ENCODE measurements around the gene PDSS2.

PDSS2 gene

DNA sequence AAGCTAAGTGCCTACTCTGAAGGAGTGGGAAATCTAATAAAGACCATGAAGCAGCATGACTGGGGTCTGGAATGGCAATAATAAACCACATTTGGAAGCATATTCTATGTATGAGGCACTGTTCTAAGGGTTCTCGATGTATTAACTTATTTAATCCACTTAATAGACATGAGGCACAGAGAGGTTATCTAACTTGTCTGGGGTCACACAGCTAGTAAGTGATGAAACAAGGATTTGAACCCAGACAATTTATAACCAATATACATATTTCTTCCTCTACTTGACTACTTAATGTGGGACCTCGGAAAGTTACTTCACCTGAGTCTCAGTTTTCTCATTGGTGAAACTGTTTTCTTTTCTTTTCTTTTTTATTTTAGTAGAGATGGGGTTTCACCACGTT, 131.3 kb downstream of the PDSS2 start:
- Histone ChIP-seq H3K9me3 (ENCODE audit: insufficient read depth, low read length, severe bottlenecking) (no peaks in the 10 kb centered on the region), H2AFZ (ENCODE audit: low read depth, low read length) (no peak overlapping the region), H3K36me3 (ENCODE audit: insufficient read depth, low read length) (no peaks in the 10 kb centered on the region), H3K79me2 (ENCODE audit: insufficient read depth, low read length) (no peaks in the 10 kb centered on the region), H4K20me1 (ENCODE audit: insufficient read depth, low read length) (no peaks in the 10 kb centered on the region), H3K27me3 (ENCODE audit: insufficient read depth, low read length, poor library complexity) (no peaks in the 10 kb centered on the region), H3K27ac (ENCODE audit: low read length) (no peak overlapping the region), H3K4me2 (ENCODE audit: insufficient read depth, low read length) (no peak overlapping the region), H3K4me3 (ENCODE audit: low read depth in 1 of 2, low read length in 2 of 2) (no peak overlapping the region), H3K4me1 (ENCODE audit: insufficient read depth, low read length) (peaks cover 19% of the 10 kb centered on the region), H3K9ac (ENCODE audit: low read depth, low read length) (no peak overlapping the region)
- ATAC-seq (ENCODE audit: insufficient read depth, low read depth) (no peak), DNase-seq (no peak)
- TF ChIP-seq EZH2 (IDR thresholded peaks at IDR 0.05; ENCODE audit: borderline replicate concordance, low read depth, low read length, severe bottlenecking): no peak
- TF ChIP-seq, protein P1, sequence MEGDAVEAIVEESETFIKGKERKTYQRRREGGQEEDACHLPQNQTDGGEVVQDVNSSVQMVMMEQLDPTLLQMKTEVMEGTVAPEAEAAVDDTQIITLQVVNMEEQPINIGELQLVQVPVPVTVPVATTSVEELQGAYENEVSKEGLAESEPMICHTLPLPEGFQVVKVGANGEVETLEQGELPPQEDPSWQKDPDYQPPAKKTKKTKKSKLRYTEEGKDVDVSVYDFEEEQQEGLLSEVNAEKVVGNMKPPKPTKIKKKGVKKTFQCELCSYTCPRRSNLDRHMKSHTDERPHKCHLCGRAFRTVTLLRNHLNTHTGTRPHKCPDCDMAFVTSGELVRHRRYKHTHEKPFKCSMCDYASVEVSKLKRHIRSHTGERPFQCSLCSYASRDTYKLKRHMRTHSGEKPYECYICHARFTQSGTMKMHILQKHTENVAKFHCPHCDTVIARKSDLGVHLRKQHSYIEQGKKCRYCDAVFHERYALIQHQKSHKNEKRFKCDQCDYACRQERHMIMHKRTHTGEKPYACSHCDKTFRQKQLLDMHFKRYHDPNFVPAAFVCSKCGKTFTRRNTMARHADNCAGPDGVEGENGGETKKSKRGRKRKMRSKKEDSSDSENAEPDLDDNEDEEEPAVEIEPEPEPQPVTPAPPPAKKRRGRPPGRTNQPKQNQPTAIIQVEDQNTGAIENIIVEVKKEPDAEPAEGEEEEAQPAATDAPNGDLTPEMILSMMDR (IDR thresholded peaks at IDR 0.05; ENCODE audit: borderline replicate concordance, extremely low read depth, low read length, poor library complexity, severe bottlenecking): no peak

DNA sequence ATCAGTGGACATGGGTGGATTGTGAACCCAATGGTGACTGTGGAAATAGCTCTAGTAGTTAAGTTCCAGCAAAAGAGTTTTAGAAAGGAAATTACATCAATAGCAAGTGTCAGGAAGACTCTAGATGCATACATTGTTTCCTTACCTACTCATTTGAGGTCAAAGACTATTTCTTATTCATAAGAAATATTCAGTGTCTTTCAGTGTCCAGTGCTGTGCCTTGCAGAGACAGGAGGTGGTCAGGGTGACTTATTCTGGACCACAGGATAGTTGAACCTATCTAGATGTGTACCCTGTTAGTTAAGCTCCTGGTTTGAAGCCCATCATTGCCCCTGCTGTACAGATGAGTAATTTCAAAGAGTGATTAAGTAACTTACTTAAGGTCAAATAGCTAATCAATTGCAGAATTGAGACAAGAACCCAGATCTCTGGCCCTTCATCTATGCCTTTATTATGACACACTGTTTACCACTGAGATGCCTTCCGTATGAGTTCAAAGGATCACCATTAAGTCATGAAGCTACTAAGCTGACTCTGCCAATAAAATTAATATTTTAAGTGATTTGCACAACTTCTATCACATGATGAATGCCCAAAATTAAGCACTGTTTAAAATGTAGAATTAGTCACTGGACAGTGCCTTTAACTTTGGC, 136.1 kb downstream of the PDSS2 start:
- H3K9ac ChIP-seq (ENCODE audit: low read depth, low read length): no peak overlapping the region
- H2AFZ ChIP-seq (ENCODE audit: low read depth, low read length): no peak overlapping the region
- H3K4me1 ChIP-seq (ENCODE audit: insufficient read depth, low read length): no peaks in the 10 kb centered on the region
- H3K36me3 ChIP-seq (ENCODE audit: insufficient read depth, low read length): no peaks in the 10 kb centered on the region
- no peak for TF ChIP-seq EZH2 (IDR thresholded peaks at IDR 0.05; ENCODE audit: borderline replicate concordance, low read depth, low read length, severe bottlenecking)
- TF ChIP-seq, protein P1 (IDR thresholded peaks at IDR 0.05; ENCODE audit: borderline replicate concordance, extremely low read depth, low read length, poor library complexity, severe bottlenecking): no peak
- no peaks in the 10 kb centered on the region for H3K79me2 ChIP-seq (ENCODE audit: insufficient read depth, low read length)
- ATAC-seq (ENCODE audit: insufficient read depth, low read depth): no peak
- no peak overlapping the region for H3K27ac ChIP-seq (ENCODE audit: low read length)
- H3K27me3 ChIP-seq (ENCODE audit: insufficient read depth, low read length, poor library complexity): no peaks in the 10 kb centered on the region
- no peaks in the 10 kb centered on the region for H3K9me3 ChIP-seq (ENCODE audit: insufficient read depth, low read length, severe bottlenecking)
- no peaks in the 10 kb centered on the region for H4K20me1 ChIP-seq (ENCODE audit: insufficient read depth, low read length)
- H3K4me2 ChIP-seq (ENCODE audit: insufficient read depth, low read length): no peak overlapping the region
- H3K4me3 ChIP-seq (ENCODE audit: low read depth in 1 of 2, low read length in 2 of 2): no peak overlapping the region
- DNase-seq: no peak

DNA sequence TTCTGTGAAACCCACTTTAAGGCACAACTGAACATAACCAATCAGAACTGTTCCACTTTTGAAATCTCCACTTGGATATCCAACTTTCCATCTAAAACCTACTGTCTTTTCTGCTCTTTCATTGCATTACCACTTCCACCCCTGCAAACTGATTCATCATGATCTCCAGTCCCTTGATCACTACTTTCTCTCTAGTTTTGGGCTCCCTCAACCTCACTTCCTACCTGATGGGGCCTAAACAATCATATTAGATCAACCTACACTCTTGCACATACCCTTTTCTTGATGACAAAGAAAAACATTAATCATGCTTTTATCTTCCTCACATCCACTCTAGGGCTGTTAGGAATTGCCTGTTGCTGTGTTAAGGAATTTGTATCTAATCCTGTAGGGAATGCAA, 137.6 kb downstream of the PDSS2 start:
- no peak for TF ChIP-seq EZH2 (IDR thresholded peaks at IDR 0.05; ENCODE audit: borderline replicate concordance, low read depth, low read length, severe bottlenecking)
- TF ChIP-seq, protein P1 (IDR thresholded peaks at IDR 0.05; ENCODE audit: borderline replicate concordance, extremely low read depth, low read length, poor library complexity, severe bottlenecking): no peak
- Histone ChIP-seq H3K27ac (ENCODE audit: low read length) (no peak overlapping the region), H3K79me2 (ENCODE audit: insufficient read depth, low read length) (no peaks in the 10 kb centered on the region), H3K4me1 (ENCODE audit: insufficient read depth, low read length) (no peaks in the 10 kb centered on the region), H3K4me2 (ENCODE audit: insufficient read depth, low read length) (no peak overlapping the region), H3K27me3 (ENCODE audit: insufficient read depth, low read length, poor library complexity) (no peaks in the 10 kb centered on the region), H3K9ac (ENCODE audit: low read depth, low read length) (no peak overlapping the region), H4K20me1 (ENCODE audit: insufficient read depth, low read length) (no peaks in the 10 kb centered on the region), H3K9me3 (ENCODE audit: insufficient read depth, low read length, severe bottlenecking) (no peaks in the 10 kb centered on the region), H3K4me3 (ENCODE audit: low read depth in 1 of 2, low read length in 2 of 2) (no peak overlapping the region), H2AFZ (ENCODE audit: low read depth, low read length) (no peak overlapping the region), H3K36me3 (ENCODE audit: insufficient read depth, low read length) (no peaks in the 10 kb centered on the region)
- no peak for DNase-seq
- ATAC-seq (ENCODE audit: insufficient read depth, low read depth): no peak
